HepG2 (cell line): Measurements from ENCODE around the gene ADAM19. TPM values are rescaled to one million over a fixed set of nuclear protein-coding genes. Genes with fewer than 3 reads are reported as not detected.

Experiments
- ATAC-seq: fragments of 200-7000 bp; cut with Tn5 transposase; 3 replicates; pipeline ENCODE4 v1.9.1; 2020; ENCODE audit warnings: mild to moderate bottlenecking, moderate library complexity
- BruUV-seq: library from RNA; stranded (reverse); fragments of 400-500 nt; replicated peaks from 2 replicates; lab custom pipeline; 2021; lab: Mats Ljungman, UMichigan
- CTCF ChIA-PET: fragments of 300-600 bp; formaldehyde crosslinking; extraction: SDS; loops from one replicate; lab custom pipeline; 2021; ENCODE audit warnings: low total read pairs, inconsistent platforms, low intra/inter-chr PET ratio; lab: Yijun Ruan, JAX
- POLR2A ChIA-PET: fragments of 350-600 bp; sonication (Branson Sonifier 250); formaldehyde crosslinking; loops from one replicate; lab custom pipeline; 2020; ENCODE audit warnings: antibody characterized with exemption, inconsistent platforms; lab: Yijun Ruan, JAX
- DNase-seq: peaks from one replicate; pipeline ENCODE4 v3.0.0-alpha.2; 2015; ENCODE audit warnings: low spot score
- FAIRE-seq: peaks from 3 replicates; lab custom pipeline; 2011; peaks lifted over from hg19 to GRCh38; lab: Jason Lieb, UNC
- H2AFZ ChIP-seq: one replicate; pipeline ENCODE4 v1.6.1; 2011; ENCODE audit warnings: low read length, inconsistent platforms
- H3K27ac ChIP-seq: fragments of 300-600 bp; 3 replicates; pipeline ENCODE4 v1.8.0; 2011; ENCODE audit warnings: mixed run types, mild to moderate bottlenecking, mixed read lengths, low read length, inconsistent platforms; ENCODE audit not compliant: insufficient read depth; ENCODE audit errors: extremely low read length
- H3K27me3 ChIP-seq, 2 experiments: fragments of 200-600 bp in 1 of 2; 2 replicates in 1 of 2; 3 replicates in 1 of 2; pipeline versions ENCODE4 v1.6.0 to v1.8.0; 2011; ENCODE audit warnings: low read length in 2 of 2, mild to moderate bottlenecking in 2 of 2, moderate library complexity in 2 of 2, inconsistent platforms in 1 of 2; ENCODE audit not compliant: insufficient read depth in 2 of 2, control insufficient read depth in 1 of 2
- H3K36me3 ChIP-seq, 2 experiments: fragments of 200-600 bp in 1 of 2; replicated peaks in 1 of 2; 2 replicates in 1 of 2; 3 replicates in 1 of 2; pipeline versions ENCODE4 v1.5.1 to v1.8.0; 2011; ENCODE audit warnings: low read length in 2 of 2, inconsistent platforms in 1 of 2; ENCODE audit not compliant: insufficient read depth in 2 of 2, control insufficient read depth in 1 of 2
- H3K4me1 ChIP-seq: 2 replicates; pipeline ENCODE4 v1.5.1; 2012; ENCODE audit warnings: low read length, inconsistent platforms; ENCODE audit not compliant: insufficient read depth
- H3K4me2 ChIP-seq: 2 replicates; pipeline ENCODE4 v1.6.0; 2011; ENCODE audit warnings: low read depth, low read length, inconsistent platforms
- H3K4me3 ChIP-seq, 3 experiments: fragments of 200-600 bp in 1 of 3; sonication (generic), shearing (Covaris generic) in 1 of 3; replicated peaks in 1 of 3; 2 replicates each; pipeline ENCODE4 v1.5.1; 2011 to 2016; ENCODE audit warnings: low read length in 3 of 3, inconsistent platforms in 2 of 3, low read depth in 2 of 3, mild to moderate bottlenecking in 2 of 3, control low read depth in 1 of 3, mixed read lengths in 1 of 3; ENCODE audit not compliant: insufficient read depth in 1 of 3
- H3K79me2 ChIP-seq: one replicate; pipeline ENCODE4 v1.6.1; 2011; ENCODE audit warnings: low read length, inconsistent platforms; ENCODE audit not compliant: insufficient read depth
- H3K9ac ChIP-seq: 2 replicates; pipeline ENCODE4 v1.6.0; 2011; ENCODE audit warnings: mild to moderate bottlenecking, low read depth, low read length, inconsistent platforms; ENCODE audit not compliant: insufficient read depth
- H3K9me3 ChIP-seq: 2 replicates; pipeline ENCODE4 v1.5.1; 2012; ENCODE audit warnings: mild to moderate bottlenecking, low read length
- H4K20me1 ChIP-seq: 2 replicates; pipeline ENCODE4 v1.6.0; 2011; ENCODE audit warnings: inconsistent platforms, mild to moderate bottlenecking, low read length, moderate library complexity; ENCODE audit not compliant: insufficient read depth
- ARID5B ChIP-seq: IDR thresholded peaks from 2 replicates; pipeline ENCODE4 v1.4.0; 2020; ENCODE audit warnings: mild to moderate bottlenecking, missing genetic modification reagents
- HDAC1 ChIP-seq: sonication (generic); formaldehyde crosslinking; IDR thresholded peaks from 2 replicates; pipeline ENCODE4 v1.5.1; 2020; ENCODE audit warnings: mild to moderate bottlenecking, missing genetic modification reagents
- HDAC6 ChIP-seq: fragments of 200-600 bp; sonication (generic); IDR thresholded peaks from 2 replicates; pipeline ENCODE4 v1.7.0; 2017; ENCODE audit warnings: mild to moderate bottlenecking, antibody characterized with exemption, low read length, low read depth
- HIVEP1 ChIP-seq: sonication (generic); formaldehyde crosslinking; IDR thresholded peaks from 2 replicates; pipeline ENCODE4 v1.4.0; 2020; ENCODE audit warnings: mild to moderate bottlenecking, missing genetic modification reagents
- HNF4G ChIP-seq, 2 experiments: sonication (generic) in 1 of 2; formaldehyde crosslinking in 1 of 2; IDR thresholded peaks; 2 replicates each; pipeline versions ENCODE4 v1.4.0 to v1.6.1; 2011 to 2020; ENCODE audit warnings: borderline replicate concordance in 2 of 2, low read depth in 2 of 2, mild to moderate bottlenecking in 2 of 2, low read length in 1 of 2, missing genetic modification reagents in 1 of 2, moderate library complexity in 1 of 2
- PPARG ChIP-seq: conservative IDR thresholded peaks from 2 replicates; pipeline ENCODE4 v1.6.1; 2016; ENCODE audit warnings: missing biosample characterization, missing genetic modification reagents
- RCOR2 ChIP-seq: IDR thresholded peaks from 2 replicates; pipeline ENCODE4 v1.6.1; 2016; ENCODE audit warnings: missing biosample characterization, missing genetic modification reagents
- RNF219 ChIP-seq: sonication (generic); formaldehyde crosslinking; IDR thresholded peaks from 2 replicates; pipeline ENCODE4 v1.5.0; 2020; ENCODE audit warnings: mild to moderate bottlenecking, missing genetic modification reagents
- SALL2 ChIP-seq: sonication (generic); formaldehyde crosslinking; IDR thresholded peaks from 2 replicates; pipeline ENCODE4 v1.8.1; 2023; ENCODE audit warnings: mild to moderate bottlenecking, missing genetic modification reagents, inconsistent platforms
- ZFP36L1 ChIP-seq: sonication (generic); formaldehyde crosslinking; IDR thresholded peaks from 2 replicates; pipeline ENCODE4 v1.8.0; 2022; ENCODE audit warnings: mild to moderate bottlenecking, missing genetic modification reagents, moderate library complexity
- ZFP37 ChIP-seq: sonication (generic); formaldehyde crosslinking; IDR thresholded peaks from 2 replicates; pipeline ENCODE4 v1.4.0; 2020; ENCODE audit warnings: missing genetic modification reagents, borderline replicate concordance
- ZNF574 ChIP-seq: sonication (generic); formaldehyde crosslinking; IDR thresholded peaks from 2 replicates; pipeline ENCODE4 v1.4.0; 2020; ENCODE audit warnings: missing genetic modification reagents
- WGBS: methylation state at CpG from one replicate; pipeline ENCODE4 v1.1.6; 2017; ENCODE audit warnings: low lambda C conversion rate; 5-methylcytosine and 5-hydroxymethylcytosine counted together
- in situ Hi-C: cut with HindIII; loops from 2 replicates; pipeline ENCODE4 v1.10.0; 2017; ENCODE audit warnings: low pct_unique_long_range_greater_than_20kb; ENCODE audit not compliant: extremely low pct_ligation_motif_present
- intact Hi-C: fragments of 100-400 bp; cut with micrococcal nuclease; formaldehyde crosslinking; loops from one replicate; pipeline ENCODE4 v1.10.0; 2022; ENCODE audit not compliant: unreplicated experiment
- polyA plus RNA-seq, 8 experiments: library from polyadenylated mRNA; depleted of rRNA in 3 of 8; stranded (reverse) in 7 of 8; unstranded in 1 of 8; fragments of >200 nt; fragmentation: Illumina TruSeq in 4 of 8; extraction: Trizol in 4 of 8; gene quantifications; 2 replicates each; pipeline versions ENCODE4 v1.2.1 to v1.2.3, GENCODE V29; 2011 to 2016; ENCODE audit warnings: low read depth in 4 of 8, missing spikeins in 1 of 8, mixed read lengths in 1 of 8; ENCODE audit not compliant: insufficient read depth in 1 of 8
- total RNA-seq, 5 experiments: library from RNA; depleted of rRNA; stranded (reverse); fragments of >200 nt; fragmentation: Illumina TruSeq; extraction: Trizol; gene quantifications; 2 replicates each; pipeline ENCODE4 v1.2.3, GENCODE V29; 2016; ENCODE audit warnings: low read depth in 1 of 5

ADAM19 gene
- total and polyA plus RNA-seq, 2 of the 13 experiments (the other 11 are each of a cell fraction or from before 2014, with no cell fraction given), result 0.38 to 0.74 TPM

- H3K4me1 ChIP-seq, result peaks cover 26% of the 10 kb centered on the region
- TF ChIP-seq PPARG (0 out of 2 replicates have a peak, but pooled peaks have one; percentile 43), ZFP37 (CRISPR knock-in tag) (no peak), RCOR2 (CRISPR knock-in tag) (0 out of 2 replicates have a peak, but pooled peaks have one; percentile 18), ZFP36L1 (CRISPR knock-in tag) (no peak), SALL2 (CRISPR knock-in tag) (no peak), HIVEP1 (0 out of 2 replicates have a peak, but pooled peaks have one; percentile 22), HDAC6 (no peak), ZNF574 (CRISPR knock-in tag) (0 out of 2 replicates have a peak, but pooled peaks have one; percentile 14), RNF219 (CRISPR knock-in tag) (no peak), HDAC1 (CRISPR knock-in tag) (peak; percentile 41), ARID5B (CRISPR knock-in tag) (peak; percentile 65), HNF4G (IDR thresholded peaks at IDR 0.05; ENCODE audit: borderline replicate concordance, low read depth, low read length) (peak; percentile 48; the same call in 1 of the 2 replicates), HNF4G (CRISPR knock-in tag; IDR thresholded peaks at IDR 0.05; ENCODE audit: borderline replicate concordance, low read depth) (no peak)
Measured at GRCh38 chr5:157511651-157512644, 63.6 kb downstream of the ADAM19 start.

More at GRCh38 chr5:157511651-157512644, 63.6 kb downstream of the ADAM19 start:
- BruUV-seq, result no TSS peak
- H3K9me3 ChIP-seq, result no peaks in the 10 kb centered on the region
- intact Hi-C loops (loop anchor here (2.0 kb wide), 1 partner anchor 15 kb away; no protein-coding TSS in a partner anchor), in situ Hi-C loops (no loop called here)
- CTCF ChIA-PET, result no interaction called here
- peak overlapping the region; percentile 63 for H3K4me2 ChIP-seq
- peak overlapping the region in 1 of 3 experiments; percentile 27; a peak in 3 of 6 replicates for H3K4me3 ChIP-seq
- H3K36me3 ChIP-seq, result no peaks in the 10 kb centered on the region
- H3K79me2 ChIP-seq, result no peaks in the 10 kb centered on the region
- ATAC-seq (peak; percentile 87), DNase-seq (peak; percentile 79), FAIRE-seq (peak; percentile 54)
- POLR2A ChIA-PET, result interaction anchor here (1.2 to 1.7 kb wide), 2 partner anchors 26 to 33 kb away, joined by 3 to 10 read pairs; no protein-coding TSS in a partner anchor
- no peak overlapping the region for H3K9ac ChIP-seq
- no peak overlapping the region for H2AFZ ChIP-seq
- H3K27me3 ChIP-seq, result no peaks in the 10 kb centered on the region
- peak overlapping the region; percentile 16 for H3K27ac ChIP-seq
- no peaks in the 10 kb centered on the region for H4K20me1 ChIP-seq
- WGBS, result 0% methylated on average over 8 of the region's 9 CpGs
